ENCODE results near the gene MBOAT7.
"Not testable (repeated sequence)": the region's sequence is repeated elsewhere in the genome, so short reads cannot be mapped to it uniquely, and the experiment has no call there.

MBOAT7 gene

DNA sequence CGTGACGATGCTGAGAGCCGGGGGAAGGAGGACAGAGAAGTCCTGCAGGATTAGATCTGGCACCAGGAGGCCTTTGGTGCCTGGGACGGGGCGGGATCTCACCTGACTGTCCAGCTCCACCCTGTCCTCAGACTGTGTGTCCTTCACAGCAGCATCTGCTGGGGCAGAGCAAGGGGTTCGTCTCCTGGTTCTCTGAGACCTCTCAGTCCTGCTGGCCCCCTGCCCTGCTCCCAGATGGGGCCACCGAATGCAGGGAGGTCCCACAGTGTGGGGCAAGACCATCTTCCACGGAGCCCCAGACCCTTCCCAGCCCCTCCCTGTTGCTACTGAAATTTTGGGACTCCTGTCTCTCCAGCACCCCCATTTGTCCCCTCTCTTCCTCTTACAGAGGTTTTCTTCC is 28.9 kb upstream of the MBOAT7 start:
- H3K4me1 ChIP-seq (ENCODE audit: insufficient read depth, low read length), result peaks cover 2% of the 10 kb centered on the region
- no peak overlapping the region for H2AFZ ChIP-seq (ENCODE audit: low read depth, low read length)
- H3K36me3 ChIP-seq (ENCODE audit: insufficient read depth, low read length), result no peaks in the 10 kb centered on the region
- no peaks in the 10 kb centered on the region for H3K9me3 ChIP-seq (ENCODE audit: low read length)
- H3K4me3 ChIP-seq (ENCODE audit: low read length), result no peak overlapping the region
- no peaks in the 10 kb centered on the region for H3K27me3 ChIP-seq (ENCODE audit: insufficient read depth, low read length)

- H3K9me3 ChIP-seq (ENCODE audit: low read length); H3K4me1 ChIP-seq (ENCODE audit: insufficient read depth, low read length); H3K36me3 ChIP-seq (ENCODE audit: insufficient read depth, low read length); H3K27me3 ChIP-seq (ENCODE audit: insufficient read depth, low read length); H2AFZ ChIP-seq (ENCODE audit: low read depth, low read length); H3K4me3 ChIP-seq (ENCODE audit: low read length): not testable (repeated sequence)
These were observed 28.3 kb upstream of the MBOAT7 start for GRCh38 chr19:54217517-54218247.

GRCh38 chr19:54216869-54217268 is 27.5 kb upstream of the MBOAT7 start:
- no peak overlapping the region for H2AFZ ChIP-seq (ENCODE audit: low read depth, low read length)
- peaks cover 2% of the 10 kb centered on the region for H3K4me1 ChIP-seq (ENCODE audit: insufficient read depth, low read length)
- H3K36me3 ChIP-seq (ENCODE audit: insufficient read depth, low read length), result no peaks in the 10 kb centered on the region
- H3K27me3 ChIP-seq (ENCODE audit: insufficient read depth, low read length), result no peaks in the 10 kb centered on the region
- H3K9me3 ChIP-seq (ENCODE audit: low read length), result no peaks in the 10 kb centered on the region
- H3K4me3 ChIP-seq (ENCODE audit: low read length), result no peak overlapping the region

DNA sequence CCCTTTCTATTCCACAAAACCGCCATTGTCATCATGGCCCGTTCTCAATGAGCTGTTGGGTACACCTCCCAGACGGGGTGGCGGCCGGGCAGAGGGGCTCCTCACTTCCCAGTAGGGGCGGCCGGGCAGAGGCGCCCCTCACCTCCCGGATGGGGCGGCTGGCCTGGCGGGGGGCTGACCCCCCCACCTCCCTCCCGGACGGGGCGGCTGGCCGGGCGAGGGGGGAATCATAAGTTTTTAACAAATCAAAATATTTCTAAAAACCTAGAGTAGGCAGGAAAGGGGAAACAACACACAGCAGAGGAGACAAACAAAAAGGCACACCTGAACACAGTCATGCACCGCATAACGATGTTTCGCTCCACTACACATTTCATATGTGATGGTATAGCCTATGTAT is 25.4 kb upstream of the MBOAT7 start:
- not testable (repeated sequence) for H3K36me3 ChIP-seq (ENCODE audit: insufficient read depth, low read length); H3K4me1 ChIP-seq (ENCODE audit: insufficient read depth, low read length); H3K9me3 ChIP-seq (ENCODE audit: low read length); H2AFZ ChIP-seq (ENCODE audit: low read depth, low read length); H3K4me3 ChIP-seq (ENCODE audit: low read length); H3K27me3 ChIP-seq (ENCODE audit: insufficient read depth, low read length)

DNA sequence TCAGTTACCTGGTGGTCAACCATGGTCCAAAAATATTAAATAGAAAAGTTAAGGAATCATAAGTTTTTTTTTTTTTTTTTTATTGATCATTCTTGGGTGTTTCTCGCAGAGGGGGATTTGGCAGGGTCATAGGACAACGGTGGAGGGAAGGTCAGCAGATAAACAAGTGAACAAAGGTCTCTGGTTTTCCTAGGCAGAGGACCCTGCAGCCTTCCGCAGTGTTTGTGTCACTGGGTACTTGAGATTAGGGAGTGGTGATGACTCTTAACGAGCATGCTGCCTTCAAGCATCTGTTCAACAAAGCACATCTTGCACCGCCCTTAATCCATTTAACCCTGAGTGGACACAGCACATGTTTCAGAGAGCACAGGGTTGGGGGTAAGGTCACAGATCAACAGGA is 24.8 kb upstream of the MBOAT7 start:
- not testable (repeated sequence) for H3K4me1 ChIP-seq (ENCODE audit: insufficient read depth, low read length); H3K27me3 ChIP-seq (ENCODE audit: insufficient read depth, low read length); H3K36me3 ChIP-seq (ENCODE audit: insufficient read depth, low read length); H2AFZ ChIP-seq (ENCODE audit: low read depth, low read length); H3K4me3 ChIP-seq (ENCODE audit: low read length); H3K9me3 ChIP-seq (ENCODE audit: low read length)

GRCh38 chr19:54211235-54211634 is 21.9 kb upstream of the MBOAT7 start:
- peaks cover 21% of the 10 kb centered on the region for H3K36me3 ChIP-seq (ENCODE audit: insufficient read depth, low read length)
- H2AFZ ChIP-seq (ENCODE audit: low read depth, low read length), result no peak overlapping the region
- peaks cover 15% of the 10 kb centered on the region for H3K4me1 ChIP-seq (ENCODE audit: insufficient read depth, low read length)
- no peak overlapping the region for H3K4me3 ChIP-seq (ENCODE audit: low read length)
- no peaks in the 10 kb centered on the region for H3K27me3 ChIP-seq (ENCODE audit: insufficient read depth, low read length)
- no peaks in the 10 kb centered on the region for H3K9me3 ChIP-seq (ENCODE audit: low read length)

DNA sequence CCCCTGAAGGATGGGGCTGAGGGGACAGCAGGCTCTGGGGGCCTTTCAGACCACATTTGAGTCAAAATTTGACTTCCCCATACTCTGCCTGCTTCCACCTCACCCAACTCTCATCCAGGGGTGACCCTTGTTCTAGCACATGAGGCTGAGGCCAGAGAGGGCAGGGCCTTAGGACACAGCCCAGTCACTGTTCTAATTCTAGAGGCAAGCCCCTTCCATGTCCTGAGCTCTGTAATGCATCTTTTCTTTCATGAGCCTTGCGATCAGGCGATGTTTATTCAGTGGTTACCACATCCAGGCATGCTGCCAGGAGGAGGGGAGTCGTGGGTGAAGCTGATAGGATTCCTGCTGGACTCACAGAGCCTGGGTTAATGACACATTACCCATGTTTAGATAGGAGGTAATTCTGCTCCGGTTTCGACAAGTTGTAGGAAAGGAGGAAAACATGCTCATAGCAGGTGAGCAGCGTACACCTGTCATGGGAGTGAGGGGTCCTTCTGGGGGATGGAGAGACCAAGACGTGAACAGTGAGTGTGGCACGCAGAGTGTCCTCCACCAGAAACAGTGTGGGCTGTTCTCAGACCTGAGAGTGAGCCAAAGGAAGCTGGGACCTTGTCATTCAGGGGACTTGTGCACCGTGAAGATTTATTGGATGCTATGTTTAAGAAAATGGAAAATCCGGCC is 20.6 kb upstream of the MBOAT7 start:
- Histone ChIP-seq H3K9me3 (ENCODE audit: low read length) (no peaks in the 10 kb centered on the region), H3K36me3 (ENCODE audit: insufficient read depth, low read length) (peaks cover 33% of the 10 kb centered on the region), H3K27me3 (ENCODE audit: insufficient read depth, low read length) (no peaks in the 10 kb centered on the region), H3K4me3 (ENCODE audit: low read length) (no peak overlapping the region), H2AFZ (ENCODE audit: low read depth, low read length) (no peak overlapping the region), H3K4me1 (ENCODE audit: insufficient read depth, low read length) (peaks cover 15% of the 10 kb centered on the region)

DNA sequence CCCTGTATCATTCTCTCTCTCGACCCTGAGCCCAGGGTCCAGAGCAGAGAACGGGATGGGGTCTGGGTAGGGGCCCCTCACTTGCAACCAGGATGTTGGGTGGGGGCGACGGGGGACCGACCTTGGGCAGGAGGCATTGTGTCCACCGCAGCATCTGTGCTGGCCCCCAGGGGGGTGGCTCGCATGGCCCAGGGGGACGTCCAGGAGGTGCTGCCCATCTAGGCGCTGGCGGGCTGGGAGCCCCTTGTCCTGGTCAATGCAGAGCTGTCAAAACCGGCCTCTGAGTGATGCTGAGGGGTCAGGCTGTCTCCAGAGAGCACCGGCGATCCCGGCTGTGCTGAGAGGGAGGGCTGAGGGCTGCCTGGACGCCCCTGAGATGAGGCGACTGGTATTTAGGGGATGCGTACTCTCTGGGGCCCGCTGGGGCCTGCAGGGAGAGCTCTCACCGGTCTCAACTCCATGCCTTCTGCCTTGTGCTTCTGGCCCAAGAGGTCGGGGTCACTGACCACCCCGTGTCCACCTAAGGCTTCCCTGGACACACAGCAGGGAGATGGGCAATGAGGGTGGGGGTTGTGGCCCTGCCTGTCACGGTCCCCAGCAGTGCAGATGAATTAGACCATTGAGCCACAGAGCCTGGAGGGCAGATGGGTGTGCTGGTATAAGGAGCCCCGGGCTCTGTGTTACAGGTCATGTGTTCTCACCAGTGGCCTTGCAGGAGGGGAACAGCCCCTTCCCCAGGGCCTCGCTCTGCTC is 19.9 kb upstream of the MBOAT7 start:
- Histone ChIP-seq H3K36me3 (ENCODE audit: insufficient read depth, low read length) (peaks cover 40% of the 10 kb centered on the region), H2AFZ (ENCODE audit: low read depth, low read length) (no peak overlapping the region), H3K4me1 (ENCODE audit: insufficient read depth, low read length) (peaks cover 15% of the 10 kb centered on the region), H3K27me3 (ENCODE audit: insufficient read depth, low read length) (no peaks in the 10 kb centered on the region), H3K9me3 (ENCODE audit: low read length) (no peaks in the 10 kb centered on the region), H3K4me3 (ENCODE audit: low read length) (no peak overlapping the region)

GRCh38 chr19:54208784-54209057 is 19.3 kb upstream of the MBOAT7 start:
- peaks cover 44% of the 10 kb centered on the region for H3K36me3 ChIP-seq (ENCODE audit: insufficient read depth, low read length)
- H3K4me1 ChIP-seq (ENCODE audit: insufficient read depth, low read length), result peaks cover 15% of the 10 kb centered on the region
- H2AFZ ChIP-seq (ENCODE audit: low read depth, low read length), result no peak overlapping the region
- H3K27me3 ChIP-seq (ENCODE audit: insufficient read depth, low read length), result no peaks in the 10 kb centered on the region
- no peaks in the 10 kb centered on the region for H3K9me3 ChIP-seq (ENCODE audit: low read length)
- H3K4me3 ChIP-seq (ENCODE audit: low read length), result no peak overlapping the region

DNA sequence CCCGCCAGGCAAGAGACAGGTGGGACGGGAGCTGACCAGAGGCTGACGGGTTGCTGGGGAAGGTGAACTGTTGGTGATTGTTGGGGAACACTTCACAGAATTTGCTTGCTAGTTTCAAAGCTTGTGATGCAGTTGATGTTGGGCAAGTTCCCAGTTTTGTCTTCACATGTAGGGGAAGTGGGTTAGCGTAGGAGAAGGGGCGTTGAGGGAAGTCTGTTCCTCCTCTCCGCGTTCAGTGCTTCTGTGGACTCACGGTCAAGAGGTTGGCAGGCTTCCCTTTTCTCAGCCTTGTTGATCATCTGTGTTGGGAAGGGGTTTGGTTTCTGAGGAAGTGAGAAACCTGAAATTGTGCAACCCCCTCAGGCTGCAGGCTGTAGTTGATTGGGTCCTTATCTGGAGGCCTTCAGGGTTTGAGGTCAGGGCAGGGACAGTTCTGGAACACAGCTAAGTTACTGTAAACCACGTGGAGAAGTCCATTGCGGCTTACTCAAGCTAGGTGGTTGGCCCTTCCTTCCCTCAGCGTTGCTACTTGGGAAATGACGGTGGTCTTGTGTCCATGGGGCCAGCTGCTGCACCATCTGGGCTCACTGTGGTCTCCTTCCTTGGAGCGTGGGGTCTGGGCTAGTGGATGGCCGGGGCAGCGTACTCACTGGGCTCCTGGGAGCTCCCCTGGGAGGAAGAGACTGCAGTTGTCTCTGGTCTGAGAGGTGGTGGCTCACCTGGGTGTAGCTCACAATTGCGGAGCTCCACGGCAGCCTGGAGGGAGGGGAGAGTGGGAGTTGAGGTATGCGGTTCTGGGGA is 18.8 kb upstream of the MBOAT7 start:
- peaks cover 49% of the 10 kb centered on the region for H3K36me3 ChIP-seq (ENCODE audit: insufficient read depth, low read length)
- no peak overlapping the region for H2AFZ ChIP-seq (ENCODE audit: low read depth, low read length)
- H3K9me3 ChIP-seq (ENCODE audit: low read length), result no peaks in the 10 kb centered on the region
- H3K4me3 ChIP-seq (ENCODE audit: low read length), result no peak overlapping the region
- H3K4me1 ChIP-seq (ENCODE audit: insufficient read depth, low read length), result peaks cover 18% of the 10 kb centered on the region
- H3K27me3 ChIP-seq (ENCODE audit: insufficient read depth, low read length), result no peaks in the 10 kb centered on the region

DNA sequence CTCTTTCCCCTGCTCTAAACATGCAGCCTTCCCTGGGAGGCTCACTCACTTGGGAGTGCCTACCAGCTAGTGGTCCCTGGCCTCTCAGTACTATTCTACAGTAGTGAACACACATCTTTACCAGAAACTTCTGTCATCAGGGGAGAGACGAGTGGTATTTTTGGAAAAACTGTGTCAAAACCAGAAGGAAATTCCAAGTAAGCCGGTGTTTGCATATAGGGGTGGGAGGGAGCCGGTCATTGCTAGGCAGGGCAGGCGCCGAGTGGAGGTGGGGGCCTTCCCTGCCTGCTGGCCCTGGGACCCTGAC is 18.2 kb upstream of the MBOAT7 start:
- Histone ChIP-seq H3K27me3 (ENCODE audit: insufficient read depth, low read length) (no peaks in the 10 kb centered on the region), H3K36me3 (ENCODE audit: insufficient read depth, low read length) (peaks cover 54% of the 10 kb centered on the region), H3K4me3 (ENCODE audit: low read length) (no peak overlapping the region), H2AFZ (ENCODE audit: low read depth, low read length) (no peak overlapping the region), H3K9me3 (ENCODE audit: low read length) (no peaks in the 10 kb centered on the region), H3K4me1 (ENCODE audit: insufficient read depth, low read length) (peaks cover 20% of the 10 kb centered on the region)

DNA sequence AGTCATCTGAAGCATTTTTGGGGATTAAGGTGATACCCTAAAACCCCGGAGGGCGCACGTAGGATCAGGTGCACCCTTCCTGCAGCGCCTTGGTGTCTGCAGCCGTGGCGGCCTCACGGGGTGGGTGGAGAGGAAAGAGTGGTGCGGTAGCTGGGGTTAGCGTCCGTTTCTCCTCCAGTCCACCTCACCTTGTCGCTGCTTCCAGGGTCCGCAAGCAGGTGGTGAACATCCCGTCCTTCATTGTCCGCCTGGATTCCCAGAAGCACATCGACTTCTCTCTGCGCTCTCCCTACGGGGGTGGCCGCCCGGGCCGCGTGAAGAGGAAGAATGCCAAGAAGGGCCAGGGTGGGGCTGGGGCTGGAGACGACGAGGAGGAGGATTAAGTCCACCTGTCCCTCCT is 17.8 kb upstream of the MBOAT7 start:
- H3K4me3 ChIP-seq (ENCODE audit: low read length); H3K9me3 ChIP-seq (ENCODE audit: low read length); H2AFZ ChIP-seq (ENCODE audit: low read depth, low read length); H3K27me3 ChIP-seq (ENCODE audit: insufficient read depth, low read length): not testable (repeated sequence)
- H3K36me3 ChIP-seq (ENCODE audit: insufficient read depth, low read length), result peaks cover 59% of the 10 kb centered on the region
- peaks cover 24% of the 10 kb centered on the region for H3K4me1 ChIP-seq (ENCODE audit: insufficient read depth, low read length)

- H3K4me3 ChIP-seq (ENCODE audit: low read length), result no peak overlapping the region
- peaks cover 28% of the 10 kb centered on the region for H3K4me1 ChIP-seq (ENCODE audit: insufficient read depth, low read length)
- no peaks in the 10 kb centered on the region for H3K9me3 ChIP-seq (ENCODE audit: low read length)
- no peak overlapping the region for H2AFZ ChIP-seq (ENCODE audit: low read depth, low read length)
- peaks cover 63% of the 10 kb centered on the region for H3K36me3 ChIP-seq (ENCODE audit: insufficient read depth, low read length)
- H3K27me3 ChIP-seq (ENCODE audit: insufficient read depth, low read length), result no peaks in the 10 kb centered on the region
These were observed 17.4 kb upstream of the MBOAT7 start for GRCh38 chr19:54206831-54207177.

All from neuron (in vitro differentiated cells).